Measurements from ENCODE around the gene PRUNE1. TPM values are rescaled to one million over a fixed set of nuclear protein-coding genes. Genes with fewer than 3 reads are reported as not detected.

The PRUNE1 gene
- total RNA-seq, 1 donor from 2014 or later = 16.7 TPM

DNA sequence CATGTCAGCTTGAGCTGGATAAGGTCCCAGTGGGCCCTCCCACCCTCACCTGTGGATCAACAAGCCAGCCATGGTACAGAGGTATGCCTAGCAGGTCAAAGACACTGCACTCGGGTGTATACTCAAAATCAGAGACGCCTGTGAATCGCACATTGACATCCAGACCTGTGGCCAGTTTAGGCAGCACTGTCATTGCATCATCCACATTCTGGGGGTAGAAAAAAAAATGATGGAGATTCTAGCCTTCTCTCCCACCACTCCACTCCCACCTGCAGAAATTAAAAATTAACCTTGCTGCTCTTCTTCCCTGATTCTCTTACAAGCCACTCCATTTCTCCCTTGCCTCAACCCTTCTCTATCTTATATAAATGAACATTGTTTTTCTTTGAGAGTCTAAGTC lies 7.8 kb upstream of the PRUNE1 start:
- Mint-ChIP-seq H3K36me3 (ENCODE audit: low read depth, unreplicated experiment) (peaks cover 14% of the 10 kb centered on the region), H3K27ac (ENCODE audit: unreplicated experiment) (peak overlapping the region; percentile 2), H3K4me3 (ENCODE audit: unreplicated experiment) (no peak overlapping the region), H3K27me3 (ENCODE audit: unreplicated experiment) (peaks cover 2% of the 10 kb centered on the region), H3K4me1 (ENCODE audit: unreplicated experiment) (peaks cover 27% of the 10 kb centered on the region), H3K9me3 (ENCODE audit: unreplicated experiment) (no peaks in the 10 kb centered on the region)
- DNase-seq (ENCODE audit: low spot score) = no peak
- TF ChIP-seq, protein P1, sequence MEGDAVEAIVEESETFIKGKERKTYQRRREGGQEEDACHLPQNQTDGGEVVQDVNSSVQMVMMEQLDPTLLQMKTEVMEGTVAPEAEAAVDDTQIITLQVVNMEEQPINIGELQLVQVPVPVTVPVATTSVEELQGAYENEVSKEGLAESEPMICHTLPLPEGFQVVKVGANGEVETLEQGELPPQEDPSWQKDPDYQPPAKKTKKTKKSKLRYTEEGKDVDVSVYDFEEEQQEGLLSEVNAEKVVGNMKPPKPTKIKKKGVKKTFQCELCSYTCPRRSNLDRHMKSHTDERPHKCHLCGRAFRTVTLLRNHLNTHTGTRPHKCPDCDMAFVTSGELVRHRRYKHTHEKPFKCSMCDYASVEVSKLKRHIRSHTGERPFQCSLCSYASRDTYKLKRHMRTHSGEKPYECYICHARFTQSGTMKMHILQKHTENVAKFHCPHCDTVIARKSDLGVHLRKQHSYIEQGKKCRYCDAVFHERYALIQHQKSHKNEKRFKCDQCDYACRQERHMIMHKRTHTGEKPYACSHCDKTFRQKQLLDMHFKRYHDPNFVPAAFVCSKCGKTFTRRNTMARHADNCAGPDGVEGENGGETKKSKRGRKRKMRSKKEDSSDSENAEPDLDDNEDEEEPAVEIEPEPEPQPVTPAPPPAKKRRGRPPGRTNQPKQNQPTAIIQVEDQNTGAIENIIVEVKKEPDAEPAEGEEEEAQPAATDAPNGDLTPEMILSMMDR (IDR thresholded peaks at IDR 0.05; ENCODE audit: unreplicated experiment) = no peak

GRCh38 chr1:151001602-151002001 lies 6.6 kb upstream of the PRUNE1 start:
- H3K27ac Mint-ChIP-seq (ENCODE audit: unreplicated experiment) = no peak overlapping the region
- TF ChIP-seq, protein P1 (IDR thresholded peaks at IDR 0.05; ENCODE audit: unreplicated experiment) = no peak
- peak overlapping the region; percentile 42 for H3K4me3 Mint-ChIP-seq (ENCODE audit: unreplicated experiment)
- H3K4me1 Mint-ChIP-seq (ENCODE audit: unreplicated experiment) = peaks cover 34% of the 10 kb centered on the region
- no peak for DNase-seq (ENCODE audit: low spot score)
- H3K27me3 Mint-ChIP-seq (ENCODE audit: unreplicated experiment) = peaks cover 3% of the 10 kb centered on the region
- peaks cover 14% of the 10 kb centered on the region for H3K36me3 Mint-ChIP-seq (ENCODE audit: low read depth, unreplicated experiment)
- no peaks in the 10 kb centered on the region for H3K9me3 Mint-ChIP-seq (ENCODE audit: unreplicated experiment)

DNA sequence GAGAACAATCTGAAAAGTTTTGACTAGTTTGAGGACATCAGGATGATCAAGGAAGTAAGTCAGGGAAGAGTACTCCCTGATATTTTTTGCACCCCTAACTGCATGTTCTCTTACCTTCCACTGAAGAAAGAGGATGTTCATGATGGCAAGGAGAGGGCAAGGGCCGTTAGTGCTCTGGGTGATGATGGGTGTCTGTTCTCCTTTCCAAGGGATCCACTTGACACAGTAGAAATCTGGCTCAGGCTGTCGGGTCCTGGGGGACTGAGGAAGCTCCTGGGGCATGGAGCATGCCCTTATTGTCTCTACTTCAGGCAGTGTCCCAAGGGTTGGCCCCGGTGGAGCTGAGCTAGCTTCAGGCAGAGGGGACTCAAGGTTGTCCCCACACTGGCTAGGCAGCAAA lies 6.2 kb upstream of the PRUNE1 start:
- no peak for DNase-seq (ENCODE audit: low spot score)
- Mint-ChIP-seq H3K4me3 (ENCODE audit: unreplicated experiment) (peak overlapping the region; percentile 42), H3K27ac (ENCODE audit: unreplicated experiment) (no peak overlapping the region), H3K36me3 (ENCODE audit: low read depth, unreplicated experiment) (peaks cover 14% of the 10 kb centered on the region), H3K27me3 (ENCODE audit: unreplicated experiment) (peaks cover 3% of the 10 kb centered on the region), H3K4me1 (ENCODE audit: unreplicated experiment) (peaks cover 38% of the 10 kb centered on the region), H3K9me3 (ENCODE audit: unreplicated experiment) (no peaks in the 10 kb centered on the region)
- TF ChIP-seq, protein P1 (IDR thresholded peaks at IDR 0.05; ENCODE audit: unreplicated experiment) = no peak

- H3K36me3 Mint-ChIP-seq (ENCODE audit: low read depth, unreplicated experiment) = peaks cover 16% of the 10 kb centered on the region
- peaks cover 5% of the 10 kb centered on the region for H3K27me3 Mint-ChIP-seq (ENCODE audit: unreplicated experiment)
- no peaks in the 10 kb centered on the region for H3K9me3 Mint-ChIP-seq (ENCODE audit: unreplicated experiment)
- H3K4me3 Mint-ChIP-seq (ENCODE audit: unreplicated experiment) = peak overlapping the region; percentile 74
- TF ChIP-seq, protein P1 (IDR thresholded peaks at IDR 0.05; ENCODE audit: unreplicated experiment) = no peak
- no peak for DNase-seq (ENCODE audit: low spot score)
- H3K4me1 Mint-ChIP-seq (ENCODE audit: unreplicated experiment) = peaks cover 44% of the 10 kb centered on the region
- peak overlapping the region; percentile 80 for H3K27ac Mint-ChIP-seq (ENCODE audit: unreplicated experiment)
These were observed 5.6 kb upstream of the PRUNE1 start for GRCh38 chr1:151002611-151003010.

DNA sequence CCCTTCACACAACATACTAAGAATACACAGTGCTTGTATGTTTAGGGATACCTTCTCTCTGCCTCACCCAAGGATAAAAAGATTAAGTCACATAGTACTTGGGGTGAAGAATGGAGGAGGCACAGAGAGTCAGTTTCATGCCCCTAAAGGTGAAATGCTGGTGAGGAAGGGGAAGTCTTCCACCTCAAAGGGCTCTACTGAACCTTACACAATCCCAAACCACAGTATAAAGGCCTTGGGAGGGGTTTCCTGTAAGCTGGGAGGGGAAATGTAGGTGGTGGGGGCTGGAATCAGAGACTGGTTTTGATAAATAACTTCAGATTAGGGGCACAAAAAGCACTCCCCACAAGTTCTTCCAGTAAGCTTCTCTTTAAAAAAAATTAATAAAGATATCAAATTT lies 5.1 kb upstream of the PRUNE1 start:
- DNase-seq (ENCODE audit: low spot score) = no peak
- H3K27me3 Mint-ChIP-seq (ENCODE audit: unreplicated experiment) = peaks cover 9% of the 10 kb centered on the region
- H3K4me1 Mint-ChIP-seq (ENCODE audit: unreplicated experiment) = peaks cover 49% of the 10 kb centered on the region
- TF ChIP-seq, protein P1 (IDR thresholded peaks at IDR 0.05; ENCODE audit: unreplicated experiment) = no peak
- no peak overlapping the region for H3K4me3 Mint-ChIP-seq (ENCODE audit: unreplicated experiment)
- H3K36me3 Mint-ChIP-seq (ENCODE audit: low read depth, unreplicated experiment) = peaks cover 21% of the 10 kb centered on the region
- no peaks in the 10 kb centered on the region for H3K9me3 Mint-ChIP-seq (ENCODE audit: unreplicated experiment)
- H3K27ac Mint-ChIP-seq (ENCODE audit: unreplicated experiment) = no peak overlapping the region
